BJ (cell line): Measurements from ENCODE around the gene PKIB. TPM values are rescaled to one million over a fixed set of nuclear protein-coding genes. Genes with fewer than 3 reads are reported as not detected.

ENCODE experiments used
- CTCF ChIA-PET: fragments of 350-600 bp; formaldehyde crosslinking; extraction: SDS; loops from one replicate; lab custom pipeline; 2021; ENCODE audit warnings: antibody characterized with exemption, inconsistent platforms; lab: Yijun Ruan, JAX
- POLR2A ChIA-PET: fragments of 300-600 bp; sonication (Branson Sonifier 250); formaldehyde crosslinking; extraction: SDS; loops from one replicate; lab custom pipeline; 2021; ENCODE audit warnings: antibody characterized with exemption; lab: Charles Lee
- DNase-seq: peaks from one replicate; pipeline ENCODE4 v3.0.0-alpha.2; 2011; ENCODE audit warnings: low read depth
- H3K27me3 ChIP-seq: 2 replicates; pipeline ENCODE4 v1.6.0; 2011; ENCODE audit warnings: low read length; ENCODE audit not compliant: control insufficient read depth, insufficient read depth
- H3K36me3 ChIP-seq: 2 replicates; pipeline ENCODE4 v1.5.1; 2011; ENCODE audit warnings: low read length; ENCODE audit not compliant: control insufficient read depth, insufficient read depth
- H3K4me3 ChIP-seq: 2 replicates; pipeline ENCODE4 v1.5.1; 2011; ENCODE audit warnings: low read depth, mild to moderate bottlenecking, control low read depth, low read length
- CTCF ChIP-seq: IDR thresholded peaks from 2 replicates; pipeline ENCODE4 v1.5.1; 2011; ENCODE audit warnings: low read depth, mild to moderate bottlenecking, control low read depth, inconsistent platforms, low read length, moderate library complexity; ENCODE audit not compliant: insufficient read depth
- polyA plus RNA-seq: library from polyadenylated mRNA; depleted of rRNA; stranded (reverse); fragments of >200 nt; gene quantifications from 2 replicates; pipeline ENCODE4 v1.2.3, GENCODE V29; 2011

PKIB gene
- polyA plus RNA-seq, 1 experiment = not detected

DNA sequence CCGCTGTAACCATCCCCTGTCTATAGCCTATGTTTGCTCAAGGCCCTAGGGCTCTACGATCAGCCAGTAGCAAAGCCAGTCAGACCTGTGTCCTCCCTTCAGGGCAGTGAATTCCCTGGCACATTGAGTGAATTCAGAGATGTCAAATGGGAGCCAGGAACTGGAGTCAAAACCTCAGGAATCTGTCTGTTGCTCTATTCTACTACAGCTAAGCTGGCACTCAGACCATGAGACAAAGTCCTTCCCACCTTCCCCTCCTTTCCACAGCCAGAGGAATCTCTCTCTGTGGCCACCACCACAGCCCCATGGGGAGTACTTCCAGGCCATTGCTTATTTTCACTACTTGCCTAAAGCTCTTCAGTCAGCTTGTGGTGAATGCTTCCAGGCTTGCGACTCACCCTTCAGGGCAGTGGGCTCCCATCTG is 82.0 kb downstream of the PKIB start:
- TF ChIP-seq CTCF = no peak
- CTCF ChIA-PET = no interaction called here
- DNase-seq = no peak
- no peaks in the 10 kb centered on the region for H3K27me3 ChIP-seq
- H3K4me3 ChIP-seq = no peak overlapping the region
- POLR2A ChIA-PET = no interaction called here
- H3K36me3 ChIP-seq = no peaks in the 10 kb centered on the region

- DNase-seq = no peak
- ChIA-PET POLR2A (no interaction called here), CTCF (no interaction called here)
- TF ChIP-seq CTCF = no peak
- no peaks in the 10 kb centered on the region for H3K27me3 ChIP-seq
- no peaks in the 10 kb centered on the region for H3K36me3 ChIP-seq
- no peak overlapping the region for H3K4me3 ChIP-seq
Observed at GRCh38 chr6:122692807-122693580, 82.8 kb downstream of the PKIB start.

GRCh38 chr6:122694075-122694474 is 83.9 kb downstream of the PKIB start:
- DNase-seq = no peak
- TF ChIP-seq CTCF = no peak
- no peak overlapping the region for H3K4me3 ChIP-seq
- CTCF ChIA-PET = interaction anchor here (0.9 kb wide), 1 partner anchor 29 kb away, joined by 5 read pairs; no protein-coding TSS in a partner anchor
- POLR2A ChIA-PET = no interaction called here
- H3K36me3 ChIP-seq = no peaks in the 10 kb centered on the region
- no peaks in the 10 kb centered on the region for H3K27me3 ChIP-seq

DNA sequence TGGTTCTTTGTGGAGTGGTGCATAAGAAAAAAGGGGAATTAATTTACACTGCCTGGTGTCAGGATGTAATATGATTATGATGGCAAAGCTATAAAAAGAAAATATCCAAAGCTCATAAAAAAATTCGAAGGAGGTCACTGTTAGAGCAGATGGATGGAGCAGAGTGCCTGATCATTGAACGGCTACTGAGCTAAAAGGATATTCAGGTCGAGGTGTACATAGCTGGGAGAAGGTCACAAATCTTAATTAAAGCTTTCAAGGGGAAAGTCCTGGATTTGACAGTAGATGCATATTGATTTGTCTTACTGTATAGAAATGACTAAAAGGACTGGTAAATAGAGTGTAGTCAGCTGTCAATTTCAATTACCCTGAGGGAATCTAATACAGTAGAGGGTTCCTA is 84.4 kb downstream of the PKIB start:
- CTCF ChIA-PET = interaction anchor here (0.9 kb wide), 1 partner anchor 28 kb away, joined by 5 read pairs; no protein-coding TSS in a partner anchor
- TF ChIP-seq CTCF = no peak
- Histone ChIP-seq H3K4me3 (no peak overlapping the region), H3K36me3 (no peaks in the 10 kb centered on the region), H3K27me3 (no peaks in the 10 kb centered on the region)
- POLR2A ChIA-PET = no interaction called here
- DNase-seq = no peak

- ChIA-PET CTCF (interaction anchor here (0.9 kb wide), 1 partner anchor 28 kb away, joined by 5 read pairs; no protein-coding TSS in a partner anchor), POLR2A (no interaction called here)
- no peak for TF ChIP-seq CTCF
- Histone ChIP-seq H3K27me3 (no peaks in the 10 kb centered on the region), H3K36me3 (no peaks in the 10 kb centered on the region), H3K4me3 (no peak overlapping the region)
- no peak for DNase-seq
Observed at GRCh38 chr6:122695188-122695587, 85.0 kb downstream of the PKIB start.
